ENCODE results near the gene PHF21A.

The PHF21A gene

DNA sequence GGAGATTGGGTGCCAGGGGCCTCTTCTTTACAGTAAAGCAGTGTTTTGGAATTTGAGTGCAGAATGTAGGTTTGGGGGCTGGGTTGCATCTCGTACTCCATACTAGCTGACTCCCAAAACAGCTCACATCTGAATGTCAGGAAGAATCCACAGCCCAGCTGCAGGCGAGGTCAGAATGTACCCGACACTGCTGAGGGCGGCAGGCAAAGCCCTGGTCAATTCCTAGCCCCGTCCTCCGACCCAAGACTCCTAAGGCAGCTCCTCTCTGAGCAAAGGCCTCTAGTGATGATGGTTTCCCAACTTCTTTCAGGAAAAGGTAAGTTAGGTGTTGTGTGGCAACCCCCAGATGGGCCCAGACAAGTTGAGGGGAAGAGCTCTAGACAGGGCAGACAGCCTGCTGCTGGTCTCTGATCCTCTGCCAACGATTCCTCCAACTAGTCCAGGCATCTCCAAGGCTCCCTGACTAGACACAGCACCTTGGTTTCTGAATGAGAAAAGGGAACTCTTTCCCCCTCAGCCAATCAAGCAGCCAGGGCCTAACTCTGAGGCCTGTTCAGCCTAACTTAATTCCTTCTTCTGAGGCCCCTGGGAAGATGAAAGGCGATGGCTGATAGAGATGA lies 190.2 kb downstream of the PHF21A start:
- no peaks in the 10 kb centered on the region for H3K27me3 ChIP-seq (ENCODE audit: insufficient read depth, low read length, poor library complexity)
- no peaks in the 10 kb centered on the region for H3K9me3 ChIP-seq (ENCODE audit: insufficient read depth, low read length, severe bottlenecking)
- DNase-seq = no peak
- no peaks in the 10 kb centered on the region for H4K20me1 ChIP-seq (ENCODE audit: insufficient read depth, low read length)
- H3K4me3 ChIP-seq (ENCODE audit: low read depth in 1 of 2, low read length in 2 of 2) = no peak overlapping the region
- peaks cover 40% of the 10 kb centered on the region for H3K36me3 ChIP-seq (ENCODE audit: insufficient read depth, low read length)
- H3K79me2 ChIP-seq (ENCODE audit: insufficient read depth, low read length) = no peaks in the 10 kb centered on the region
- TF ChIP-seq, protein P1, sequence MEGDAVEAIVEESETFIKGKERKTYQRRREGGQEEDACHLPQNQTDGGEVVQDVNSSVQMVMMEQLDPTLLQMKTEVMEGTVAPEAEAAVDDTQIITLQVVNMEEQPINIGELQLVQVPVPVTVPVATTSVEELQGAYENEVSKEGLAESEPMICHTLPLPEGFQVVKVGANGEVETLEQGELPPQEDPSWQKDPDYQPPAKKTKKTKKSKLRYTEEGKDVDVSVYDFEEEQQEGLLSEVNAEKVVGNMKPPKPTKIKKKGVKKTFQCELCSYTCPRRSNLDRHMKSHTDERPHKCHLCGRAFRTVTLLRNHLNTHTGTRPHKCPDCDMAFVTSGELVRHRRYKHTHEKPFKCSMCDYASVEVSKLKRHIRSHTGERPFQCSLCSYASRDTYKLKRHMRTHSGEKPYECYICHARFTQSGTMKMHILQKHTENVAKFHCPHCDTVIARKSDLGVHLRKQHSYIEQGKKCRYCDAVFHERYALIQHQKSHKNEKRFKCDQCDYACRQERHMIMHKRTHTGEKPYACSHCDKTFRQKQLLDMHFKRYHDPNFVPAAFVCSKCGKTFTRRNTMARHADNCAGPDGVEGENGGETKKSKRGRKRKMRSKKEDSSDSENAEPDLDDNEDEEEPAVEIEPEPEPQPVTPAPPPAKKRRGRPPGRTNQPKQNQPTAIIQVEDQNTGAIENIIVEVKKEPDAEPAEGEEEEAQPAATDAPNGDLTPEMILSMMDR (IDR thresholded peaks at IDR 0.05; ENCODE audit: borderline replicate concordance, extremely low read depth, low read length, poor library complexity, severe bottlenecking) = no peak
- no peak for TF ChIP-seq EZH2 (IDR thresholded peaks at IDR 0.05; ENCODE audit: borderline replicate concordance, low read depth, low read length, severe bottlenecking)
- H2AFZ ChIP-seq (ENCODE audit: low read depth, low read length) = no peak overlapping the region
- H3K9ac ChIP-seq (ENCODE audit: low read depth, low read length) = no peak overlapping the region
- ATAC-seq (ENCODE audit: insufficient read depth, low read depth) = no peak
- H3K4me1 ChIP-seq (ENCODE audit: insufficient read depth, low read length) = no peaks in the 10 kb centered on the region
- H3K4me2 ChIP-seq (ENCODE audit: insufficient read depth, low read length) = no peak overlapping the region
- H3K27ac ChIP-seq (ENCODE audit: low read length) = no peak overlapping the region

DNA sequence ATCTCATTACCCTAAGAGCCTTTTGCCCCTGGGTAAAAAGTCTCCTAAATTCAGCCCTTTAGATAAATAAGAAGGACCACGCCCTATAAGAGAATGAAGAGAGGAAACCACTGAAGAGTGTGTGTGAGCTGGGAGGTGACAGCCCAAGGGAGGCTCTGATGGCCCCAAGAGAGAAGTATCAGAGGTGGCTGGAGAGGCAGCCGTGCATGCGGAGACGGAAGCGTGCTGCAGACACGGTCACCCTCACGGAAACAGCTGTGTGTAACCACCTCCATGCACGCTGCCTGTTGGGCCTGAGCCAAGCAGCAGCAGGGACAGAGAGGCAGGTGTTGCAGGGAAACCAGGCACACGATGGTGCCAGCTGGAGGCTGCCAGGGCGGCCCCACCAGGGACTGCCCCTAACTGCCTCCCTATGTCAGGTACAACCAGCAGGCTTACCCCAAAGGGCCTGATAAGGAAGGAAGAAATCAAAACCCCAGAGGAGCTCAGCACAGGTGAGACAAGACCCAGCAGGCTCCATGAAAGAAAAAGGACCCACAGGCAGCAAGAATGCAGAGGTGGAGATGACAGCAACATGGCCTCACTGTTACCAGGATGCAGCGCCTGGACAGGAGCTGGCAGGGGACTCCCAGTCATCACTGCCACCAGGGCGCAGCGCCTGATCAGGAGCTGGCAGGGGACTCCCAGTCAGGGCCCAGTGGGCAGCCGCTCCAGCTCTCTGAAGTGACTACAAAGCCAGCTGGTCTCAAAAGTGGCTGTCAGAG lies 191.0 kb downstream of the PHF21A start:
- Histone ChIP-seq H2AFZ (ENCODE audit: low read depth, low read length) (no peak overlapping the region), H3K4me2 (ENCODE audit: insufficient read depth, low read length) (no peak overlapping the region), H4K20me1 (ENCODE audit: insufficient read depth, low read length) (no peaks in the 10 kb centered on the region), H3K27me3 (ENCODE audit: insufficient read depth, low read length, poor library complexity) (no peaks in the 10 kb centered on the region), H3K9me3 (ENCODE audit: insufficient read depth, low read length, severe bottlenecking) (no peaks in the 10 kb centered on the region), H3K79me2 (ENCODE audit: insufficient read depth, low read length) (no peaks in the 10 kb centered on the region), H3K4me1 (ENCODE audit: insufficient read depth, low read length) (no peaks in the 10 kb centered on the region), H3K27ac (ENCODE audit: low read length) (no peak overlapping the region), H3K36me3 (ENCODE audit: insufficient read depth, low read length) (peaks cover 32% of the 10 kb centered on the region), H3K9ac (ENCODE audit: low read depth, low read length) (no peak overlapping the region), H3K4me3 (ENCODE audit: low read depth in 1 of 2, low read length in 2 of 2) (no peak overlapping the region)
- no peak for DNase-seq
- no peak; the same call in 2 of the 3 replicates for ATAC-seq (ENCODE audit: insufficient read depth, low read depth)
- TF ChIP-seq, protein P1 (IDR thresholded peaks at IDR 0.05; ENCODE audit: borderline replicate concordance, extremely low read depth, low read length, poor library complexity, severe bottlenecking) = no peak
- no peak for TF ChIP-seq EZH2 (IDR thresholded peaks at IDR 0.05; ENCODE audit: borderline replicate concordance, low read depth, low read length, severe bottlenecking)

DNA sequence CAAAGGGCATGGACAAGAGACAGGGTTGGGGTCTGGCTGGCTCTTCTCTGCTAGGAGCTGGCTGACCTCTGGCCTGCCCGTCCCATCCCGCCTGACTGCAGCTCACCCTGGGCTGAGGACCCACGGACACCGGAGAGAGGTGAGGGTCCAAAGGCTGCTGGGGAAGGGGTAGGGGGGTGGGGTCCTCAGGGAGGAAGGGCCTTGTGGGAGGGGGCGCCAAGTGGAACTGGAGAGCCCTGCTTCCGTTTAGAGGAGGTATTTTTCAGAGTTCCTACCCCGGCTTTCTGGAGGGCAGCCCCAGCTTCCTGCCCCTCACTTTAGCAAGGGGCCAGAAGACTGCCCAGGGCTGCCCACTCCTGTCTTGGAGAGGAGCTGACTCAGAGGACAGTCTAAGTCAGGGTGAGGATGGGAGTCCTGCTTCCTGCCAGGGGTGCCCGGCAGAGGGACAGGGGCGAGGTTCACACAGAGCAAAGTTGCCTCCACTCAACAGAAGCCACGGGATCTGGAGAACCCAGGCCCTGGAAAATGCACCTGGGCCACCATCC lies 191.7 kb downstream of the PHF21A start:
- Histone ChIP-seq H3K9me3 (ENCODE audit: insufficient read depth, low read length, severe bottlenecking) (no peaks in the 10 kb centered on the region), H3K4me2 (ENCODE audit: insufficient read depth, low read length) (no peak overlapping the region), H3K27me3 (ENCODE audit: insufficient read depth, low read length, poor library complexity) (no peaks in the 10 kb centered on the region), H3K36me3 (ENCODE audit: insufficient read depth, low read length) (peaks cover 25% of the 10 kb centered on the region), H3K4me3 (ENCODE audit: low read depth in 1 of 2, low read length in 2 of 2) (no peak overlapping the region), H3K79me2 (ENCODE audit: insufficient read depth, low read length) (no peaks in the 10 kb centered on the region), H3K9ac (ENCODE audit: low read depth, low read length) (no peak overlapping the region), H3K4me1 (ENCODE audit: insufficient read depth, low read length) (no peaks in the 10 kb centered on the region), H2AFZ (ENCODE audit: low read depth, low read length) (no peak overlapping the region), H3K27ac (ENCODE audit: low read length) (no peak overlapping the region), H4K20me1 (ENCODE audit: insufficient read depth, low read length) (no peaks in the 10 kb centered on the region)
- DNase-seq (no peak), ATAC-seq (ENCODE audit: insufficient read depth, low read depth) (no peak)
- TF ChIP-seq, protein P1 (IDR thresholded peaks at IDR 0.05; ENCODE audit: borderline replicate concordance, extremely low read depth, low read length, poor library complexity, severe bottlenecking) = no peak
- no peak for TF ChIP-seq EZH2 (IDR thresholded peaks at IDR 0.05; ENCODE audit: borderline replicate concordance, low read depth, low read length, severe bottlenecking)

Data from DND-41 (cell line).